HEK293 (cell line): Measurements from ENCODE around the gene MKKS.

Experiments
- HOXA7 ChIP-seq: sonication (generic); formaldehyde crosslinking; IDR thresholded peaks from 2 replicates; pipeline ENCODE4 v1.8.1; 2022; ENCODE audit warnings: missing genetic modification reagents, borderline replicate concordance
- ZFP41 ChIP-seq: fragments of 450-650 bp; formaldehyde crosslinking; IDR thresholded peaks from 2 replicates; pipeline ENCODE4 v1.5.1; 2016; ENCODE audit warnings: missing biosample characterization, missing genetic modification characterization, borderline replicate concordance
- ZNF398 ChIP-seq: fragments of 450-650 bp; formaldehyde crosslinking; IDR thresholded peaks from 2 replicates; pipeline ENCODE4 v1.5.1; 2017; ENCODE audit warnings: missing biosample characterization, missing genetic modification characterization
- ZNF791 ChIP-seq: fragments of 450-650 bp; formaldehyde crosslinking; IDR thresholded peaks from 2 replicates; pipeline ENCODE4 v1.5.1; 2016; ENCODE audit warnings: missing biosample characterization, missing genetic modification characterization

GRCh38 chr20:10454151-10454750 lies 20.2 kb upstream of the MKKS start:
- TF ChIP-seq HOXA7 (CRISPR knock-in tag) (no peak), ZNF398 (tag by site-specific recombination) (no peak), ZFP41 (tag by site-specific recombination) (no peak), ZNF791 (tag by site-specific recombination) (no peak)
